RWPE2 (cell line): Measurements from ENCODE around the gene WWC2.

Experiments used
- ATAC-seq: fragments of 200-7000 bp; cut with Tn5 transposase; 3 replicates; pipeline ENCODE4 v1.9.1; 2021; ENCODE audit warnings: low read depth
- DNase-seq: peaks from one replicate; pipeline ENCODE4 v3.0.0-alpha.2; 2020; ENCODE audit warnings: low spot score
- H3K27ac ChIP-seq: fragments of 450-650 bp; 2 replicates; pipeline ENCODE4 v1.5.1; 2017; ENCODE audit warnings: mild to moderate bottlenecking; ENCODE audit not compliant: poor library complexity, severe bottlenecking
- H3K27me3 ChIP-seq: fragments of 250-450 bp; sonication (Bioruptor Pico); 2 replicates; pipeline ENCODE4 v1.5.1; 2021; ENCODE audit warnings: mild to moderate bottlenecking, moderate library complexity; ENCODE audit not compliant: insufficient read depth, poor library complexity, severe bottlenecking
- H3K36me3 ChIP-seq: fragments of 250-450 bp; sonication (Bioruptor Pico); 2 replicates; pipeline ENCODE4 v1.5.1; 2020; ENCODE audit warnings: low read depth, mild to moderate bottlenecking, moderate library complexity
- H3K4me1 ChIP-seq: fragments of 250-450 bp; sonication (Bioruptor Pico); 2 replicates; pipeline ENCODE4 v1.5.1; 2021; ENCODE audit warnings: mild to moderate bottlenecking, moderate library complexity; ENCODE audit not compliant: insufficient read depth, poor library complexity, severe bottlenecking
- H3K4me3 ChIP-seq: fragments of 250-450 bp; sonication (Bioruptor Pico); 2 replicates; pipeline ENCODE4 v1.5.1; 2021; ENCODE audit warnings: mild to moderate bottlenecking, moderate library complexity; ENCODE audit not compliant: severe bottlenecking
- H3K9me3 ChIP-seq: fragments of 250-450 bp; sonication (Bioruptor Pico); 2 replicates; pipeline ENCODE4 v1.5.1; 2021; ENCODE audit warnings: mild to moderate bottlenecking, moderate library complexity; ENCODE audit not compliant: severe bottlenecking
- CTCF ChIP-seq: fragments of 450-650 bp; IDR thresholded peaks from one replicate; pipeline ENCODE4 v1.5.1; 2017; ENCODE audit warnings: mild to moderate bottlenecking, moderate library complexity; ENCODE audit not compliant: poor library complexity, severe bottlenecking

The WWC2 gene

GRCh38 chr4:183353557-183353956 lies 254.5 kb downstream of the WWC2 start:
- no peak for ATAC-seq
- no peak for TF ChIP-seq CTCF
- DNase-seq = no peak

GRCh38 chr4:183354219-183354618 lies 255.2 kb downstream of the WWC2 start:
- H3K27ac ChIP-seq = no peak overlapping the region
- H3K36me3 ChIP-seq = no peaks in the 10 kb centered on the region
- H3K4me1 ChIP-seq = peaks cover 45% of the 10 kb centered on the region
- no peak overlapping the region for H3K4me3 ChIP-seq
- H3K9me3 ChIP-seq = no peaks in the 10 kb centered on the region
- TF ChIP-seq CTCF = no peak
- no peaks in the 10 kb centered on the region for H3K27me3 ChIP-seq
- DNase-seq = no peak
- ATAC-seq = no peak

More at GRCh38 chr4:183353557-183353956, 254.5 kb downstream of the WWC2 start:
- no peaks in the 10 kb centered on the region for H3K27me3 ChIP-seq
- no peak overlapping the region for H3K27ac ChIP-seq
- H3K9me3 ChIP-seq = no peaks in the 10 kb centered on the region
- H3K4me3 ChIP-seq = no peak overlapping the region
- H3K4me1 ChIP-seq = peaks cover 52% of the 10 kb centered on the region
- H3K36me3 ChIP-seq = no peaks in the 10 kb centered on the region

- Histone ChIP-seq H3K27me3 (no peaks in the 10 kb centered on the region), H3K27ac (peak overlapping the region; percentile 17), H3K4me3 (no peak overlapping the region), H3K36me3 (no peaks in the 10 kb centered on the region), H3K4me1 (peaks cover 36% of the 10 kb centered on the region), H3K9me3 (no peaks in the 10 kb centered on the region)
- ATAC-seq = peak; percentile 52
- no peak for TF ChIP-seq CTCF
- no peak for DNase-seq
Observed at GRCh38 chr4:183355405-183355804, 256.3 kb downstream of the WWC2 start.

GRCh38 chr4:183356173-183356830 lies 257.2 kb downstream of the WWC2 start:
- no peak for DNase-seq
- Histone ChIP-seq H3K36me3 (no peaks in the 10 kb centered on the region), H3K4me1 (peaks cover 36% of the 10 kb centered on the region), H3K27me3 (no peaks in the 10 kb centered on the region), H3K27ac (peak overlapping the region; percentile 17), H3K9me3 (no peaks in the 10 kb centered on the region), H3K4me3 (no peak overlapping the region)
- ATAC-seq = no peak
- no peak for TF ChIP-seq CTCF

- peak; percentile 94 for ATAC-seq
- no peaks in the 10 kb centered on the region for H3K27me3 ChIP-seq
- no peak overlapping the region for H3K27ac ChIP-seq
- no peak overlapping the region for H3K4me3 ChIP-seq
- peaks cover 36% of the 10 kb centered on the region for H3K4me1 ChIP-seq
- no peaks in the 10 kb centered on the region for H3K36me3 ChIP-seq
- peak; percentile 82 for DNase-seq
- H3K9me3 ChIP-seq = no peaks in the 10 kb centered on the region
- no peak for TF ChIP-seq CTCF
Observed at GRCh38 chr4:183356931-183357675, 258.0 kb downstream of the WWC2 start.
